Naive thymus-derived CD4-positive, alpha-beta T cell (primary cell): ENCODE data around the gene IP6K1. TPM values are rescaled to one million over a fixed set of nuclear protein-coding genes. Genes with fewer than 3 reads are reported as not detected.

Experiments
- ATAC-seq: fragments of 150-1000 bp; cut with Tn5 transposase; 2 replicates; pipeline ENCODE4 v1.10.0; 2021; ENCODE audit warnings: mild to moderate bottlenecking, moderate library complexity
- CTCF ChIA-PET: fragments of 350-600 bp; sonication (Branson Sonifier 250); formaldehyde crosslinking; loops from one replicate; lab custom pipeline; 2021; ENCODE audit warnings: antibody characterized with exemption; lab: Charles Lee
- POLR2A ChIA-PET: fragments of 350-600 bp; sonication (Branson Sonifier 250); formaldehyde crosslinking; loops from one replicate; lab custom pipeline; 2021; ENCODE audit warnings: antibody characterized with exemption, inconsistent platforms; lab: Charles Lee
- DNase-seq, 9 donors: peaks; one replicate each; pipeline versions ENCODE4 v3.0.0 to v3.0.0-alpha.2; 2020 to 2022; ENCODE audit warnings: mixed read lengths in 1 of 9
- H3K27ac ChIP-seq: one replicate; pipeline ENCODE4 v1.7.0; 2013; ENCODE audit warnings: mild to moderate bottlenecking, low read depth, low read length, moderate library complexity
- H3K27me3 ChIP-seq, 2 donors: one replicate each; pipeline ENCODE4 v1.7.0; 2013; ENCODE audit warnings: low read length in 2 of 2, mild to moderate bottlenecking in 2 of 2, moderate library complexity in 2 of 2; ENCODE audit not compliant: control insufficient read depth in 2 of 2, insufficient read depth in 2 of 2
- H3K36me3 ChIP-seq, 3 experiments: 1 replicate in 2 of 3; 2 replicates in 1 of 3; pipeline ENCODE4 v1.7.0; 2013; ENCODE audit warnings: low read length in 3 of 3, mild to moderate bottlenecking in 3 of 3, moderate library complexity in 1 of 3; ENCODE audit not compliant: insufficient read depth in 3 of 3, control insufficient read depth in 2 of 3
- H3K4me1 ChIP-seq, 2 donors: one replicate each; pipeline ENCODE4 v1.7.0; 2013; ENCODE audit warnings: low read length in 2 of 2, mild to moderate bottlenecking in 2 of 2, moderate library complexity in 1 of 2; ENCODE audit not compliant: control insufficient read depth in 2 of 2, insufficient read depth in 2 of 2
- H3K4me3 ChIP-seq: 2 replicates; pipeline ENCODE4 v1.7.0; 2013; ENCODE audit warnings: mild to moderate bottlenecking, low read length
- H3K9me3 ChIP-seq, 3 experiments: 1 replicate in 2 of 3; 2 replicates in 1 of 3; pipeline ENCODE4 v1.7.0; 2013; ENCODE audit warnings: low read length in 3 of 3; ENCODE audit not compliant: control insufficient read depth in 2 of 3
- H3K27ac Mint-ChIP-seq, 9 donors: one replicate each; pipeline ENCODE4 v1.8.0; 2020 to 2022; ENCODE audit warnings: mixed read lengths in 9 of 9, mild to moderate bottlenecking in 8 of 9, moderate library complexity in 5 of 9, inconsistent platforms in 2 of 9
- H3K27me3 Mint-ChIP-seq, 5 donors: one replicate each; pipeline ENCODE4 v1.8.0; 2021 to 2022; ENCODE audit warnings: mixed read lengths in 5 of 5, mild to moderate bottlenecking in 1 of 5
- H3K36me3 Mint-ChIP-seq, 5 donors: one replicate each; pipeline ENCODE4 v1.8.0; 2020 to 2022; ENCODE audit warnings: mixed read lengths in 5 of 5, mild to moderate bottlenecking in 3 of 5, inconsistent platforms in 1 of 5
- H3K4me1 Mint-ChIP-seq, 7 donors: one replicate each; pipeline ENCODE4 v1.8.0; 2020 to 2022; ENCODE audit warnings: mixed read lengths in 7 of 7, mild to moderate bottlenecking in 3 of 7, inconsistent platforms in 1 of 7
- H3K4me3 Mint-ChIP-seq, 10 donors: one replicate each; pipeline ENCODE4 v1.8.0; 2020 to 2022; ENCODE audit warnings: mild to moderate bottlenecking in 10 of 10, mixed read lengths in 10 of 10, moderate library complexity in 6 of 10, inconsistent platforms in 2 of 10
- H3K9me3 Mint-ChIP-seq, 11 donors: one replicate each; pipeline ENCODE4 v1.8.0; 2020 to 2022; ENCODE audit warnings: mixed read lengths in 11 of 11, mild to moderate bottlenecking in 4 of 11, inconsistent platforms in 1 of 11, moderate library complexity in 1 of 11
- intact Hi-C, 2 donors: fragments of 100-400 bp; cut with micrococcal nuclease; formaldehyde crosslinking; loops; one replicate each; pipeline ENCODE4 v1.15.1; 2023
- polyA plus RNA-seq, 2 donors: library from polyadenylated mRNA; unstranded; fragments of 300-500 nt; fragmentation: Illumina TruSeq; gene quantifications; one replicate each; pipeline ENCODE4 v1.2.3, GENCODE V29; 2021
- total RNA-seq, 6 experiments: library from RNA in 5 of 6; stranded (reverse) in 5 of 6; gene quantifications; 1 replicate in 5 of 6; 2 replicates in 1 of 6; pipeline ENCODE4 v1.2.3 and lab custom pipeline; 2021 to 2026

IP6K1 gene
- total and polyA plus RNA-seq, 7 experiments from 2014 or later, result 18.4 to 57.0 (median 45.4) TPM

- no peak overlapping the region for H3K27ac ChIP-seq
- no peak for ATAC-seq
- H3K36me3 ChIP-seq, result peaks cover 0 to 57% (median 16%) of the 10 kb centered on the region in 3 experiments
- H3K27ac Mint-ChIP-seq, result no peak overlapping the region
- POLR2A ChIA-PET, result no interaction called here
- no peaks in the 10 kb centered on the region for H3K9me3 Mint-ChIP-seq
- peaks cover 0 to 11% (median 7%) of the 10 kb centered on the region in 7 donors for H3K4me1 Mint-ChIP-seq
- no peak overlapping the region for H3K4me3 Mint-ChIP-seq
- CTCF ChIA-PET, result no interaction called here
- DNase-seq, result no peak
- intact Hi-C loops, result no loop called here
- H3K9me3 ChIP-seq, result no peaks in the 10 kb centered on the region
- H3K4me1 ChIP-seq, result no peaks in the 10 kb centered on the region
- no peaks in the 10 kb centered on the region for H3K27me3 Mint-ChIP-seq
- H3K4me3 ChIP-seq, result no peak overlapping the region
- no peaks in the 10 kb centered on the region for H3K27me3 ChIP-seq
- H3K36me3 Mint-ChIP-seq, result peaks cover 11 to 39% (median 13%) of the 10 kb centered on the region in 5 donors
Measured at GRCh38 chr3:49734752-49735151, 51.6 kb downstream of the IP6K1 start.

GRCh38 chr3:49733551-49733950 is 52.8 kb downstream of the IP6K1 start:
- H3K4me1 Mint-ChIP-seq, result peaks cover 0 to 6% (median 3%) of the 10 kb centered on the region in 7 donors
- H3K27me3 ChIP-seq, result no peaks in the 10 kb centered on the region
- no peaks in the 10 kb centered on the region for H3K27me3 Mint-ChIP-seq
- POLR2A ChIA-PET, result no interaction called here
- H3K27ac Mint-ChIP-seq, result peak overlapping the region in 1 of 9 donors; percentile 9
- H3K36me3 Mint-ChIP-seq, result peaks cover 9 to 36% (median 11%) of the 10 kb centered on the region in 5 donors
- no peak for ATAC-seq
- no peaks in the 10 kb centered on the region for H3K9me3 Mint-ChIP-seq
- no peak overlapping the region for H3K4me3 Mint-ChIP-seq
- H3K4me3 ChIP-seq, result no peak overlapping the region
- intact Hi-C loops, result no loop called here
- H3K9me3 ChIP-seq, result no peaks in the 10 kb centered on the region
- CTCF ChIA-PET, result interaction anchor here (0.7 kb wide), 1 partner anchor 73 kb away, joined by 3 read pairs; no protein-coding TSS in a partner anchor
- peaks cover 0 to 57% (median 16%) of the 10 kb centered on the region in 3 experiments for H3K36me3 ChIP-seq
- H3K4me1 ChIP-seq, result no peaks in the 10 kb centered on the region
- DNase-seq, result no peak
- no peak overlapping the region for H3K27ac ChIP-seq

DNA sequence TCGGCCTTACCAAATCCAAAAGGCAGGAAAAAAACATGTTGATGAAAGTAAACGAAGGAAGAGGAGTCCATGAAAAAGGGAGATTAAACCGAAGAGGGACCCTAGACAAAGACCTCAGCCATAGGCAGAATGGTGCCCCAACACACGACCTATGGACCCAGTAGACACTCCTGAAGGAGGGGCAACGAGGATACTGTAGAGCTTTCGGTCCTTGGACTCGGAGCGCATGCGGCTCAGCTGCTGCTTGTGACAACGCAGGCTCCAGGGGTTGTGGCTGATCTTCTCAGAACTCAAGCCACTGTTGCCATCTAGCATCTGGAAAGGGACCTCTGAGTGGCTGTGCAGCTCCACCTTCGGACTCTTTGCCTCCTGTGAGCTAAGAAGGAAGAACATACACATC is 53.7 kb downstream of the IP6K1 start:
- H3K9me3 Mint-ChIP-seq, result no peaks in the 10 kb centered on the region
- H3K36me3 ChIP-seq, result peaks cover 0 to 55% (median 11%) of the 10 kb centered on the region in 3 experiments
- no peaks in the 10 kb centered on the region for H3K4me1 ChIP-seq
- ATAC-seq, result no peak
- no peaks in the 10 kb centered on the region for H3K9me3 ChIP-seq
- ChIA-PET POLR2A (interaction anchor here (1.0 kb wide), 1 partner anchor 10 kb away, joined by 3 read pairs; no protein-coding TSS in a partner anchor), CTCF (no interaction called here)
- H3K27me3 Mint-ChIP-seq, result no peaks in the 10 kb centered on the region
- no peak overlapping the region for H3K27ac Mint-ChIP-seq
- no peaks in the 10 kb centered on the region for H3K27me3 ChIP-seq
- DNase-seq, result no peak
- no peak overlapping the region for H3K27ac ChIP-seq
- H3K4me3 Mint-ChIP-seq, result no peak overlapping the region
- intact Hi-C loops, result no loop called here
- H3K36me3 Mint-ChIP-seq, result peaks cover 4 to 29% (median 11%) of the 10 kb centered on the region in 5 donors
- H3K4me3 ChIP-seq, result no peak overlapping the region
- peaks cover 0 to 5% (median 0%) of the 10 kb centered on the region in 7 donors for H3K4me1 Mint-ChIP-seq

- ATAC-seq, result no peak
- ChIA-PET POLR2A (interaction anchor here (0.7 to 0.8 kb wide), 2 partner anchors 11 to 56 kb away, joined by 3 to 4 read pairs; partner anchors contain the start of gene IP6K1), CTCF (no interaction called here)
- no peaks in the 10 kb centered on the region for H3K4me1 ChIP-seq
- H3K4me3 ChIP-seq, result no peak overlapping the region
- no peaks in the 10 kb centered on the region for H3K27me3 Mint-ChIP-seq
- no peaks in the 10 kb centered on the region for H3K9me3 Mint-ChIP-seq
- no peak overlapping the region for H3K4me3 Mint-ChIP-seq
- H3K27ac ChIP-seq, result no peak overlapping the region
- H3K9me3 ChIP-seq, result no peaks in the 10 kb centered on the region
- intact Hi-C loops, result no loop called here
- DNase-seq, result no peak
- no peaks in the 10 kb centered on the region for H3K27me3 ChIP-seq
- H3K36me3 ChIP-seq, result peaks cover 0 to 58% (median 10%) of the 10 kb centered on the region in 3 experiments
- peaks cover 0 to 5% (median 0%) of the 10 kb centered on the region in 7 donors for H3K4me1 Mint-ChIP-seq
- H3K27ac Mint-ChIP-seq, result peak overlapping the region in 1 of 9 donors; percentile 56
- peaks cover 0 to 19% (median 8%) of the 10 kb centered on the region in 5 donors for H3K36me3 Mint-ChIP-seq
Measured at GRCh38 chr3:49729966-49730609, 56.3 kb downstream of the IP6K1 start.

DNA sequence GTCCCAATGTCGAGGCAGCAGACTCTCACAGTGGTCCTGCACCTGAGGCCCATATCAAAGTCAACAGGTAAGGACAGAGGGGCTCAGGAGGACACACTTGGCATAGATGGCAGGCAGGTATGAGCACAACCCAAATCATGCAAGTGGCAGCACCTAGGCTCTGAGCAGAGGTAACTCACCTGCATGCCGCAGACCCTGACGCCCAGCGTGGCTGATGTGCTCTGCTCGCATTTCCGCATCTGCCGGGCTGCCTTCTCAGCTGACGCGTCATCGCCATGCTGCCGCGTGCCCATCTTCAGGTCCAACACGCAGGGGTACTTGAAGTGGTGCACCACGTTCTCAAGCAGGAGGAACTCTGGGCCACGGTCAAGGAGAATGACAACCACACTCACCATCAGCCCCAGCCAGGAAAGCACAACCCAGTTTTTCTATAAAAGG is 58.4 kb downstream of the IP6K1 start:
- H3K4me3 ChIP-seq, result no peak overlapping the region
- peak overlapping the region in 2 of 9 donors; percentile 18 to 25 for H3K27ac Mint-ChIP-seq
- no peaks in the 10 kb centered on the region for H3K9me3 ChIP-seq
- peaks cover under 1 to 13% (median 11%) of the 10 kb centered on the region in 7 donors for H3K4me1 Mint-ChIP-seq
- H3K4me1 ChIP-seq, result peaks cover 7 to 8% of the 10 kb centered on the region in 2 donors
- DNase-seq, result no peak
- no peaks in the 10 kb centered on the region for H3K27me3 Mint-ChIP-seq
- H3K36me3 ChIP-seq, result peaks cover 0 to 49% (median 10%) of the 10 kb centered on the region in 3 experiments
- peaks cover 0 to 15% (median 6%) of the 10 kb centered on the region in 5 donors for H3K36me3 Mint-ChIP-seq
- H3K27me3 ChIP-seq, result no peaks in the 10 kb centered on the region
- H3K9me3 Mint-ChIP-seq, result peaks cover 0 to 5% (median 0%) of the 10 kb centered on the region in 11 donors
- CTCF ChIA-PET, result no interaction called here
- H3K27ac ChIP-seq, result no peak overlapping the region
- no peak overlapping the region for H3K4me3 Mint-ChIP-seq
- no peak for ATAC-seq
- intact Hi-C loops, result no loop called here
- POLR2A ChIA-PET, result interaction anchor here (0.6 kb wide), 1 partner anchor 31 kb away, joined by 3 read pairs; no protein-coding TSS in a partner anchor

DNA sequence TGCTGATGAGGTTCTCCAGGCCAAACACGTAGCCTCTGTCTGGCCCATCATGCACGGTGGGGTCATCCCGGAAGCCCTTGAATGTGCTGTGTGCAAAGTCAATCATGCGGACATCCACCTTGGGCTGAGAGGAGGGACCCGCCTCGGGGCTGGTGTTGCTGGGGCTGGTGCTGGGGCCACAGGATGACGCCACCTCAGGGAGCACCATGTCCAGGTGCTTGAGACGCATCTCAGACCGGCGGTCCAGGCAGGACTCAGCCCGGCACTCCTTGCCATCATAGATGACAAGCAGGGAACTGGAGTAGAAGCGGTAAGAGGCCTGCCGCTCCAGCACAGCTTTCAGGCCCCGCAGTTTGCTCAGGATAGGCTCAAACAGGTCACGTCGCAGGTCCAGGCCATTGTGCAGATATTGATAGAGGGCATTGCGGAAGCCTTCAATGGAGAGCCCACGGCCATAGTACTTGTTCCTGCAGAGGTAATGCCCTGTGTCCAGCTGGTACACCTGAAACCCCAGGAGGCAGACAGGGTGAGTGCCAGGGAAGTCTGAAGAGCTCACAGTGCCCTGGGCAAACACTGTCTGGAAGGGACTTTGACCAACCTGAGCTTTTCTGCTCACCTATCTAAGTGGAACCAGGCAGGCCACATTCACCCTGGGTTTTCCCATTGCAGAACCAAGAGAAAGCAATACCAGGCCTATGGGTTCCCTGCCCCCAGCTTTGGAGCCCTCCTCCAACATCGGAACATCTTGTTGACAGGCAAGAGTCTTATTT is 59.0 kb downstream of the IP6K1 start:
- Histone ChIP-seq H3K4me1 (peaks cover 10 to 12% of the 10 kb centered on the region in 2 donors), H3K27ac (no peak overlapping the region), H3K4me3 (no peak overlapping the region), H3K36me3 (peaks cover 0 to 43% (median 4%) of the 10 kb centered on the region in 3 experiments), H3K27me3 (no peaks in the 10 kb centered on the region), H3K9me3 (no peaks in the 10 kb centered on the region)
- intact Hi-C loops, result no loop called here
- DNase-seq, result no peak
- CTCF ChIA-PET, result no interaction called here
- no peak for ATAC-seq
- Mint-ChIP-seq H3K9me3 (peaks cover 0 to 5% (median 0%) of the 10 kb centered on the region in 11 donors), H3K36me3 (peaks cover 0 to 15% (median 6%) of the 10 kb centered on the region in 5 donors), H3K4me1 (peaks cover 6 to 19% (median 16%) of the 10 kb centered on the region in 7 donors), H3K27me3 (no peaks in the 10 kb centered on the region), H3K4me3 (no peak overlapping the region), H3K27ac (peak overlapping the region in 2 of 9 donors; percentile 39 to 56)
- POLR2A ChIA-PET, result interaction anchor here (0.6 kb wide), 1 partner anchor 31 kb away, joined by 3 read pairs; no protein-coding TSS in a partner anchor
